22Rv1 (cell line): Measurements from ENCODE around the gene CPLX1.
"Not testable (repeated sequence)": the region's sequence is repeated elsewhere in the genome, so short reads cannot be mapped to it uniquely, and the experiment has no call there.

ENCODE experiments used
- CTCF ChIP-seq: fragments of 450-650 bp; IDR thresholded peaks from 2 replicates; pipeline ENCODE4 v1.5.1; 2017; ENCODE audit warnings: mild to moderate bottlenecking
- ZFX ChIP-seq: fragments of 450-650 bp; IDR thresholded peaks from 2 replicates; pipeline ENCODE4 v1.6.1; 2017; ENCODE audit warnings: antibody characterized with exemption, borderline replicate concordance

GRCh38 chr4:774419-775092 is 51.4 kb downstream of the CPLX1 start:
- not testable (repeated sequence) for TF ChIP-seq CTCF, ZFX
